ENCODE results near the gene GRAMD1B. TPM values are rescaled to one million over a fixed set of nuclear protein-coding genes. Genes with fewer than 3 reads are reported as not detected.

Gene GRAMD1B
- total RNA-seq, 1 experiment from 2014 or later: 12.7 TPM

- H3K4me2 ChIP-seq (ENCODE audit: low read length): no peak overlapping the region
- no peak for DNase-seq (ENCODE audit: low read depth, low spot score)
- no peak overlapping the region for H2AFZ ChIP-seq (ENCODE audit: low read depth, low read length, poor library complexity, severe bottlenecking)
- ChIA-PET POLR2A (no interaction called here), CTCF (no interaction called here), RAD21 (ENCODE audit: low non-redundant PET in 1 of 2, low total read pairs in 2 of 2, uncharacterized antibody in 2 of 2, unreplicated experiment in 2 of 2) (no interaction called here)
- no peak for ATAC-seq
- H3K27ac ChIP-seq (ENCODE audit: low read depth, low read length): no peak overlapping the region
- no peaks in the 10 kb centered on the region for H3K9me3 ChIP-seq (ENCODE audit: control insufficient read depth in 1 of 2, insufficient read depth in 1 of 2, low read depth in 1 of 2, low read length in 2 of 2)
- H3K4me3 ChIP-seq (replicated peaks in 1 of 2; ENCODE audit: low read depth in 1 of 2, low read length in 2 of 2): no peak overlapping the region
- no peaks in the 10 kb centered on the region for H3K27me3 ChIP-seq (ENCODE audit: insufficient read depth, low read length)
- no peak overlapping the region for H3K9ac ChIP-seq (ENCODE audit: low read length)
- H4K20me1 ChIP-seq (ENCODE audit: insufficient read depth): no peaks in the 10 kb centered on the region
- H3K9me2 ChIP-seq (ENCODE audit: insufficient read depth): no peaks in the 10 kb centered on the region
- H3K36me3 ChIP-seq (ENCODE audit: control insufficient read depth in 1 of 2, insufficient read depth in 2 of 2, low read length in 2 of 2): no peaks in the 10 kb centered on the region
- no TSS peak for BruUV-seq (replicated peaks)
- H3K79me2 ChIP-seq (ENCODE audit: insufficient read depth, low read length): no peaks in the 10 kb centered on the region
- TF ChIP-seq EZH2 (IDR thresholded peaks at IDR 0.05) (no peak), POLR2AphosphoS5 (IDR thresholded peaks at IDR 0.05; ENCODE audit: low read depth, low read length) (no peak), JUND (IDR thresholded peaks at IDR 0.05) (no peak), ZBTB33 (IDR thresholded peaks at IDR 0.05; ENCODE audit: extremely low read depth, insufficient replicate concordance, low read length) (no peak)
- TF ChIP-seq, protein P1, sequence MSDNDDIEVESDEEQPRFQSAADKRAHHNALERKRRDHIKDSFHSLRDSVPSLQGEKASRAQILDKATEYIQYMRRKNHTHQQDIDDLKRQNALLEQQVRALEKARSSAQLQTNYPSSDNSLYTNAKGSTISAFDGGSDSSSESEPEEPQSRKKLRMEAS (IDR thresholded peaks at IDR 0.05): no peak
- TF ChIP-seq, protein P2, sequence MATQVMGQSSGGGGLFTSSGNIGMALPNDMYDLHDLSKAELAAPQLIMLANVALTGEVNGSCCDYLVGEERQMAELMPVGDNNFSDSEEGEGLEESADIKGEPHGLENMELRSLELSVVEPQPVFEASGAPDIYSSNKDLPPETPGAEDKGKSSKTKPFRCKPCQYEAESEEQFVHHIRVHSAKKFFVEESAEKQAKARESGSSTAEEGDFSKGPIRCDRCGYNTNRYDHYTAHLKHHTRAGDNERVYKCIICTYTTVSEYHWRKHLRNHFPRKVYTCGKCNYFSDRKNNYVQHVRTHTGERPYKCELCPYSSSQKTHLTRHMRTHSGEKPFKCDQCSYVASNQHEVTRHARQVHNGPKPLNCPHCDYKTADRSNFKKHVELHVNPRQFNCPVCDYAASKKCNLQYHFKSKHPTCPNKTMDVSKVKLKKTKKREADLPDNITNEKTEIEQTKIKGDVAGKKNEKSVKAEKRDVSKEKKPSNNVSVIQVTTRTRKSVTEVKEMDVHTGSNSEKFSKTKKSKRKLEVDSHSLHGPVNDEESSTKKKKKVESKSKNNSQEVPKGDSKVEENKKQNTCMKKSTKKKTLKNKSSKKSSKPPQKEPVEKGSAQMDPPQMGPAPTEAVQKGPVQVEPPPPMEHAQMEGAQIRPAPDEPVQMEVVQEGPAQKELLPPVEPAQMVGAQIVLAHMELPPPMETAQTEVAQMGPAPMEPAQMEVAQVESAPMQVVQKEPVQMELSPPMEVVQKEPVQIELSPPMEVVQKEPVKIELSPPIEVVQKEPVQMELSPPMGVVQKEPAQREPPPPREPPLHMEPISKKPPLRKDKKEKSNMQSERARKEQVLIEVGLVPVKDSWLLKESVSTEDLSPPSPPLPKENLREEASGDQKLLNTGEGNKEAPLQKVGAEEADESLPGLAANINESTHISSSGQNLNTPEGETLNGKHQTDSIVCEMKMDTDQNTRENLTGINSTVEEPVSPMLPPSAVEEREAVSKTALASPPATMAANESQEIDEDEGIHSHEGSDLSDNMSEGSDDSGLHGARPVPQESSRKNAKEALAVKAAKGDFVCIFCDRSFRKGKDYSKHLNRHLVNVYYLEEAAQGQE (IDR thresholded peaks at IDR 0.05; ENCODE audit: low read depth): no peak
- intact Hi-C loops (cut with micrococcal nuclease): no loop called here
- H3K4me1 ChIP-seq (ENCODE audit: control insufficient read depth in 1 of 2, insufficient read depth in 2 of 2, low read length in 2 of 2): peaks cover 0 to 4% of the 10 kb centered on the region in 2 experiments; a peak in 2 of 4 replicates
Observed at GRCh38 chr11:123564221-123564620, 134.2 kb downstream of the GRAMD1B start.
